NCI-H1417 treated with DMSO at 0.1 percent for 48 hours (cell line): ENCODE results near the gene PRKACG.
"Not testable (repeated sequence)": the region's sequence is repeated elsewhere in the genome, so short reads cannot be mapped to it uniquely, and the experiment has no call there.

ENCODE experiments used
- DNase-seq: peaks from one replicate; lab custom pipeline; 2025; lab: John Stamatoyannopoulos, UW

Gene PRKACG

DNA sequence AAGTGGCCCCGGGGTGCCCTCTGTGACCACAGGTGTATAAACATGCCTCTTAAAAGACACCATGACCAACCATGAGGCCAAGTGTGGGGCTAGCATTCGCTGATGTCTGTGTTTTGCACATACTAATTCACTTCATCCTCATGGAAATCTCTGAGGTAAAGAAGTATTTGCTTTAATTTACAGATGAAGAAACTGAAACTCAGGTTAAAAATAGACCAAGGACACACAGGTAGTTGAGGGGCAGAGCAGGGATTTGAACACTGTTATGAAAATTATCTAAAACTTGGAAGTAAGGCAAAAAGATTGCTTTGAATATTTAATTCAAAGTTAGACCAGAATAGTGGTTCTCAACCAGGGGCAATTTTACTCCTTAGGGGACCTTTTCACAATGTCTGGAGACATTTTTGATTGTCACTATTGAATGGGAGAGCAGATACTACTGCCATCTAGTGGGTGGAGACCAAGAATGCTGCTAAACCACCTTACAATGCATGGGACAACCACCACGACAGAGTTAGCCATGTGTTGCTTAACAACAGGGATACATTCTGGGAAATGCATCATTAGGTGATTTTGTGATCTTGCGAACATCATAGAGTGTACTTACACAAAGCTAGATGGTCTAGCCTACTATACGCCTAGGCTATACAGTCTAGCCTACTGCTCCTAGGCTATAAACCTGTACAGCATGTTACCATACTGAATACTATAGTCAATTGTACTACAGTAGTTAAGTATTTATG lies 13.6 kb upstream of the PRKACG start:
- DNase-seq: peak; percentile 0

DNA sequence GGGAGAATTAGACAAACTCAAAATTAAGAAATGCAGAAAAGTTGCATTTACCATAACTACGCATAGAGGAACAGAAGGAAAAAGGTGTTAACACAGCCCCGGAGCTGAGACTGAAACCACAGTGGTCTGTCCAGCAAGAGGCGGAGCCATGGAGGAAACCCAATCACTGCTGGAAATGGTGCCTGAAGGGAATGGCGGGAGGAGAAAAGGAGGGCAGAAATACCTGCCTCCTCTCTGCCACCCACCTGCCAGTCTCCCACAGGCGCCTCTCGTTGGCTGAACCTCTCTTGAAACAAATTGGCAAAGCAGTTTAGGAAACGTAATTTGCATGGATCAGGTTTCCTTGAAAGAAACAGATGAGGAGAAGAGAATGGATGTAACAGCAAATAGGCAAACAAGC lies 9.7 kb upstream of the PRKACG start:
- no peak for DNase-seq

DNA sequence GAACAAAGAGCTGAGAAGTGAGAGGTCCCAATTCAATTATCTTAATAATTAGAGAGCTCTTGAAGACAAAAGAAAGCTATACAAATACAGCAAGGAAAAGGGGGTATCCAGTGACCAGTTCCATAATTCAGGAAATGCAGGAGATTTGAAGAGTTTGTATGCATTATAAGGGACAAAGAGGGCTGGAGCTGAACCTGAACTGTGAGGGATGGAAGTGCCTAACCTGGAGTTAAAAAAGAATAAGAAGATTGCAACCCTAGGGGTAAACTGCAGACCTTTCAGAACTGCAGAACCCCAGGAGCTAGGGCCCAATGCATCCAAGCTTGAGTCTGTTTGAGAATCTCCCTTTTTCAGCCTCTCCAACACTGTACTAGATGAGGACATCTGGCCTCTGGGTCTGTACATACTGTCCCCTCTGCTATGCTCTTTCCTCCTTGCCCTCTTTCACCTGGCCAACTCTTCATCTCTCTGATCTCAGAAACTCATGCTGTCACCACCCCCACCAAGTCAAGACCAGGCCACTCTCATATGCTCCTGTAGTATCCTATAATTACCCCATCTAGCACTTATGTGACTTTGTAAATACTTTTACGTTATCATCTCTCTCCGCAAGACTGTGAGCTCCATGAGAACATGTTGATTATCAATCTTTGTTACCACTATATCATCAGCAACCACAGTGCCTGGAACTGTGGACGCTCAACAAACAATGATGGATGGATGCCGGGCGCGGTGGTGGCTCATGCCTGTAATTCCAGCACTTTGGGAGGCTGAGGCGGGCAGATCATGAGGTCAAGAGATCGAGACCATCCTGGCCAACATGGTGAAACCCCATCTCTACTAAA lies 6.6 kb upstream of the PRKACG start:
- no peak for DNase-seq

DNA sequence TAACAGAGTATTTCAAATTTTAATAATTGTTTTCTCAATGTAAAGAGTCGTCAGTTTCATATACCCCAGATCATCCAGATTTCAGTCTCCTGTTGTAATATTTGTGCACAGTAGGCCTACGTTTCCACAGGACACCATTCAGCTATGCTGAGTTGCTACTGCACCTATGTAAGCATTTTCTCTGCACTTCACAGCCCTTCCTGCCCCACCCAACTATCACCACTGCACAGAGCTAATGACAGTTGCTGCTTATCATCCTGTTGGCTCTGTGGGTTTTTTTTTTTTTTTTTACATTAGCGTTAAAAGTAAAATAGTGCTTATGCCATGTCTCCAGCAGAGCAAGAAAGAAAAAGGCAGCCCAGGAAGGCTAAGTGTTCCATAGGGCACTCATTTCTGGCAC lies 5.9 kb upstream of the PRKACG start:
- no peak for DNase-seq

DNA sequence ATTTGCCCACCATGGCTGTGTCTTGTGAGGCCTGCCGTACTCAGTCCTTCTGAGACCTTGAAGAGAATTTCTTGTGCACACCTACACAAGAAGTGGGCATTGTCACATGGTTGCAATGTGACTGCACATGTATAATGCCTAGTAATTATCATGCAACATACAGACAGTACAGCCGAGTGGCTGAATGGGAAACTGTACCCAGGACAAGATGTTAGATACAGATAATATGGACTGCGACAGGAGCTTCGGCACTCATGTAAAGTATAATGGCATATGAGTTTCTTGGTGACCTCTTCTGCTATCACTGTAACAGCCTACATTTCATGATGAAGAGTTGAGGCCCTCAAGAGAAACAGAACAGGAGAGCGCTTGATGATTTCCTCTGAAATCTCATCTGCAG lies 4.8 kb upstream of the PRKACG start:
- no peak for DNase-seq

DNA sequence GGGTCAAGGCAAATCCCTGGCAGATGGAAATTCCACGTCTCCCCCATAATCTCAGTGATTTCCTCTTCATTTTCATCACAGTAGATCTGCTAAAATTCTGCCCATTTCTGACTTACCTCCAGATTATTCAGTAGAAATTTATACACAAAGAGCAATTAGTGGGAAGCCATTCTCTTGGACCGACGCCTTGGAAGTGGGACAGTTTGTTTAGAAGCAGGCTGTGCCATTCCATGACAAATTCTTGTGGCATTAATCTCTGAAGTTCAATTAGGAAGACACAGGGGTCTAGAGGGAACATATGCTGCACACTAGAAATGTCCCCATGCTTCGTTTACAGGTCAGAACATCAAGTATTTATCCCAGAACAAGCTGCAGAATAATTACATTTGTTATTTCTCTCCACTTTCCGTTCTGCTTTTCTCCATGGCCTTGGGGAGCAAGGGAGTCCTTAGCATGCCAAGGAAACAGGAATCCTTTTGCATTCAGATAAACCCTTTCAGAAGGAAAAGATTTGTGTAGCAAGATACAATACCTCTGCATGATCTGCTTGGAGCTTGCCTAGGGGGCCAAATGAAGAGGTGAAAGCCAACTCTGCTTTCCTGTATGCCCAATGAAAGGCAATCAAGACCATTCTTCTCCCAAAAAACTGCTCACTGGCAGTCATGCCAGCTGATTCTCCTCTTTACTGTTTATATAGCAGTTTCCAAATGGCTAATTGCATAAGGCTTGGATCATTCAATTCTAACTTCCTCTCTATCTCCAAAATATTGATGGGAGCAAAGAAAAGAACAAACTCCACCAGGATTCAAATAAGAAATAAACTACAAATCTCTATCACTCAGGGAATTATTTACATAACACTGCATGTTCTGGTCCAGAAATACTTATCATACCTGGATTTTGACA lies 2.5 kb upstream of the PRKACG start:
- DNase-seq: no peak

DNA sequence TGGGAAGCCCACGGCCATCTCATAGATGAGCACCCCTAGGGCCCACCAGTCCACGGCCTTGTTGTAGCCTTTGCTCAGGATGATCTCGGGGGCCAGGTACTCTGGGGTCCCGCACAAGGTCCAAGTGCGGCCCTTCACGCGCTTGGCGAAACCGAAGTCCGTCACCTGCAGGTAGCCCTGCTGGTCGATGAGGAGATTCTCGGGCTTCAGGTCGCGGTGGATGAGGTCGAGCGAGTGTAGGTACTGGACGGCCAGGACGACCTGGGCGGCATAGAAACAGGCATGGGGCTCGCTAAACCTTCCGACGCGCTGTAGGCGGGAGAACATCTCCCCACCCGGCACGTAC lies 558 bp downstream of the PRKACG start:
- no peak for DNase-seq

DNA sequence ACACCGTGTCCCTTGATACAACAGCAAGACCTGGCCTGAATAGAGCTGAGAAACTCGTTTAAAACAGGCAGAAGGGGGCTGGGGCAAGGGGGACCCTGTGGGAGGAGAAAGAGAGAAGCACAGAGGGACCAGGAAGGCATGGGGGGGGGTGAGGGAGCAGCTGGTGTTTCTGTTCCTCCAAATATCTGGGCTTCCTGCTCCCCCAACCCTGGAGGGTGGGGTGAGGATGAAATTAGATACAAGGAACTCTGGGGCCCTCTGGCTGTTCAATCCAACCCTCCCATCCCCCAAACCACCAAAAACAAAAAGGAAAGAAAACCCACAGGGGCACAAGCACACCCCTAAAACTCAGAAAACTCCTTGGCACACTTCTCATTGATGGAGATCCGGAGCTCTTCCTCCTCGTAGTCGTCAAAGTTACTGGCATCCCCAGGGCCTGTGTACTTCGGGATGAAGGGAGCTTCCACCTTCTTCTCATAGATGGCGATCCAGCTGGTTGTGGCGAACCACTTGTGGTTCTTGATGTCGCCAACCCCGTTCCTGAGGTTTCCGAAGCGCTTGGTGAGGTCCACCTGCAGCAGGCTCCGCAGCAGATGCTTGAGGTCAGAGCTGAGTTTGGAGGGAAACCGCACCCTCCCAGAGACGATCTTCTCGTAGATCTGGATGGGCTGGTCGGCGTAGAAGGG lies 1.1 kb downstream of the PRKACG start:
- DNase-seq: no peak

DNA sequence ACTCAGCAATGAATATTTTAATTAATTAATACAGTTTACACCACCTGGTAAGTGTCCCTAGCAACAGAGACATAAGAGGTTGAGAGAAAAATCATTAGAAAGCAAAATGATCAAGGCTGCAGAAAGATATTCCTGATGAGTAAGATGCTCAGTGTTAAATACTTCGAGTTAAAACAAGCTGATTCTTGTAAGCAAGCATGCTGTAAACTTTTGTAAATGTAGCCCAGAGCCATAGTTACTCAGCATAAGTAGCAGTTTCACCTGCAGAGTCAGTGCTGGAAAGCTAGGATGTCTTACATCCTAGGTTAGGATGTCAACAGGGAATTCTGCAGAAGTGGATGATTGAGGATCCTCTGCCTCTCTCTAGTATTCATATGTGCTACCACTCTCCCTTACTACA lies 4.2 kb downstream of the PRKACG start:
- no peak for DNase-seq

DNA sequence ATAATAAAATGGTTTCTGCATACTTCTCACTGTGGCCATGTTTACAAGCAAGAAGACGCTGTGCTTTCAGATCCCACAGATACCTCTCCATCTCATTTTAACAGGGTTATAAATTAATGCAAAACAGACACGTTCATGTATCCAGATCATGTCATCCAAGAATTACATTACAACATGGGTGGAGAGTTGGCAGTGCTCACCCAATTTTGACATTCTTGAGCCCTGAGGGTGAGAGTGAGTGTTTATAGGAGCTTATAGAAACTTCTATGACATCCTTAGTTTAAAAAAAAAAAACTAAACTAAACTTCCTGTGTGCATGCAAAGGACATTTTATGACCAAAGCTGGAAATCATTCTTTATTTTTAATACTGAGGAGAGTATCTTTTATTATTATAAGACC lies 9.1 kb downstream of the PRKACG start:
- DNase-seq: no peak

DNA sequence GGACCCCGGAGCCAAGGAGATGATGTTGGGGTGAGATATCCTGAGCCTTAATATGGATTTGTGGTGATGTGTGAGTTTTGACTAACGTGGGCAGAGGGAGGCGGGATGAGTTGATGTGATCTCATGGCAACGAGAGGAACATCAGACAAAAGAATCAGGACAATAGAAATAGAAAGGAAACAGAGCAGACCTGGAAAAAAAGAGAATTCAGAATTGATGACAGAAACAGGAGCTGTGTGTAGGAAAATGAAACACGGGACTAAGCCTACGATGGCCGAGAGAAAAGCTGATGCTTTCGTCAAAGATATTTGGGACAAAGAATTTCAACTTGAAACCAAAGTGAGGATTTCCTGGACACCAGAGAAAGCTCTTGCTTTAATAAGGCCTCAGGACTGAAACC lies 10.9 kb downstream of the PRKACG start:
- no peak for DNase-seq

DNA sequence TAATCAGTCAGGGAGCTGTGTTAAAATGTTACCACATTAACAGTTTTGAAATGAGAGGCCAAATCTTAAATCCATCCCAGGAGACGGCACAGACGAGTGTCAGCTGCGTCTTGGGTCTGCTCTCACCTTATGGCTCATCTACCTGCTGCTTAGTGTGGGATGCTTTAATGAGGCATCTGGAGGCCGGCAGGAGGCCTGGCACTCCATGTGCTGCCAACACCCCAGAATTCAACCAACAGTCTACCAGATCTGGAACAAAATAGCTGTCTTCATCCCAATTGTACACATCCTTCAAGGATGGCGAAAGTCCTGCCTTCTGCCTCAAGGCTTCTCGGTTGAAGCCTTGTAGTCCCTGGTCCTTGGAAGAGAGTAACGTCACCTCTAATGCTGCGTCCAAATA lies 12.0 kb downstream of the PRKACG start:
- no peak for DNase-seq

DNA sequence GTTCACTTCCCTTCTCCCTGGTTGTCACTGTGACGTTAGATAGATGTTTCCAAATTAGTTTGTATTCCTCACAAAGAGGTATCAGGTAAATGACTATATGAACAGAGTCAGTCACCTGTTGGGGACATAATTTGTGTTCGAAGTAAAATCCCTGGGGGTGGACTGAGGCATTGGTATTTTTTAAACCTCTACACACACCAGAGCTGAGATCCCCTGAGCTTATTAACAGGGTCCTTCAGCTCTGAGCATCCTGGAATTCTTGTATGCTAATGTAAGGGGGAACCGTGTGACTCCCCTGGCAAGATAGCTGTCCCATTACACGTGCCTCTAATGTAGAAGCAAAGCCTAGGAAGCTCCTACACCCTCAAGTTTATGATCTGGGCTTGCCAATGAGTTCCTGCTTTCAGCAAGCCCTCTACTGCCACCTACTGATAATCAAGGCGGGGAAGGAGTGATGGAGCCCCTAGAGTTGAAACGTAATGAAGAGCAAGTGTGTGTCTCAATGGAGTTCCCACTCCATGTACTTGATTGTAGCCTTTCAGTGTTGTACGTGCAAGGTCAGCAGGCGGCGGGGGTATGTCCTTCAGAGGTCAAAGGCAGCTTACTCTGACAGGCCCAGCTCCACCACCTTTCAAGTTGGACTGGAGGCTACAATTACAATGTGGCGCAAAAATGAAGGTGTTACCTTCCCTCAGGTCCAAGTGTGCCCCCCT lies 14.4 kb downstream of the PRKACG start:
- DNase-seq: peak; percentile 28

DNA sequence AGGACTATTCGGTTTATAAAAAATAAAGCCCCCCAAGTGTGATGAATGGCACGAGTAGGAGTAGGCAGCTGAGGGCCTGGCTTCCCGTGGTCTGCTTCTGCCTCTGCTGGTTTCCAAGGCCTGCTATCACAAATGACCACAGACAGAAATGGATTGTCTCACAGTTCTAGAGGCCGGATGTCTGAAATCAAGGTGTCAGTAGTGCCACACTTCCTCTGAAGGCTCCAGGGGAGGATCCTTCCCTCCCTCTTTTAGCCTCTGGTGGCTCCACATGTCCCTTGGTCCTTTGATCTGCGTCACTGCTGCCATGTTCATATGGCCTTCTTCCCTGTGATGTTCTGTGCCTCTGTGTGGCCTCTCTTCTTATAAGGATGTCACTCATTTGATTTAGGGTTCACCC lies 15.1 kb downstream of the PRKACG start:
- DNase-seq: no peak

DNA sequence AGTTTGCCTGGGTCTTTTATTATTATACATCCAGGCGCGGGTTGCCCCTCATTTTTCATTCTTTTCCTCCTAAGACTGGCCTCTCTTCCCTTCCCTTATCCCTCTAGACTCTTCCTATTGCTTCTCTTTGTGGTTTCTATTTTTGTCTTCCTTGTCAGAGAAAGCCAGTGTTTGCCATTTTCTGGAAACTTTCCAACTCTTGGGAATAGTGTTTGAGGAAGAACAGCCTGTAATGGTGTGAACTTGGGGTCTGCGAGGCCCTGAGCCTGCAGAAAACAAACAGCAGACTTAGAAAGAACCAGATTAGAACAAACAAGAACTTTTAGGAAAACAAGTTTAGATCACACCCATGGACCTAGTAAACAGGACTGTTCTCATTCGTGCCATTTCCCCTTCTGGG lies 15.5 kb downstream of the PRKACG start:
- DNase-seq: no peak

DNA sequence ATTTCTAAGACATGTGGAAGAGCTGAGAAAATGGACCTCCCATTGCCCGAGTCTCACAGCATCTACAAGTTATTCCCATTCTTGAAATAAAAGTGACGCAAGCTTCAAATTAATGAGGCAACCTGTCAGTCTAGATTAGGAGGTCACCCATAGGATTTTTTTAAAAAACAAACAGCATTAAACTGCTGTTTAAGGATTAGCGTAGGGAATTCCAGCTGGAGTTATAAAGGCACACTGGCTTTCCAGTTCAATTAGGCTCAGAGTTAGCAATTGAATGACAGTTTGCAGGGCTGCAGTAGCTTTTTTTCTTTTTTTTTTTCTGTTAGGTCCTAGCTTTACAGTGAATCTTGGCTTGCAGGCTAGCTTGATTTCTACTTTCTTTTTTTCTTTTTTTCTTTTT lies 16.2 kb downstream of the PRKACG start:
- DNase-seq: no peak

DNA sequence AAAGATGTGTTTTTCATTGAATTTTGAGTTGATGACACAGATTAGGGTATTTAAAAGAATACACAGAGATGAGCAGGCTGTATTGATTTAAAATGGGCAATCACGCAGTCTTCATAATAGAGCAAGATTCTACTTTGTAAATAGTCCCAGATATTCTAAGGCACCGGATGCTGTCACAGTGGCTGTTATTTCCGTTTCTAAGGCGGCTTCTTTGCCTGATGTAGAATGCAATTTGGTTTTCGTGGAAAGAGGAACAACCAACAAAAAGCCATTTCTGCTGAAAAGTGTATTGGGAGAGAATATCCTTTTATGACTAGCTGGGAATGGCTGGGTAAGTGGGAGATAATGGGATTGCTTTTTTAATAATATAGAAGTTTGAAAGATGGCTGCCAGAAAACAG lies 17.5 kb downstream of the PRKACG start:
- no peak for DNase-seq

DNA sequence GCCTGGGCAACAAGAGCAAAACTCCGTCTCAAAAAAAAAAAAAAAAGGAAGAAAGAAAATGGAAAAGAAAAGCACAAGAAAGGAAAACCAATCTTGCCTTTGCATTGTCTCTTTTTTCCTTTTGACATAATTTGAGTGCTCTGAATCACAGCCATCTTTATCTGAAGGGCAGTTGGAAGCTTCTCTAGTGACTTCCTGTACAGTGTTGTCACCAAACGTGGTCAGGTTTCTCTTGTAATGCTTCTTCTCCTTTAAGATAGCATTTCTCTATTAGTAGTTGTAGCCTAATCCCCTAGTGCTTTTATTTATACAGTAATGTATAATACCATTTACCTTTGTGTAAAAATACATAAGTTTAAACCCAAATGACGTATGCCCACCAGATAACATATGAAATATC lies 18.1 kb downstream of the PRKACG start:
- DNase-seq: no peak

DNA sequence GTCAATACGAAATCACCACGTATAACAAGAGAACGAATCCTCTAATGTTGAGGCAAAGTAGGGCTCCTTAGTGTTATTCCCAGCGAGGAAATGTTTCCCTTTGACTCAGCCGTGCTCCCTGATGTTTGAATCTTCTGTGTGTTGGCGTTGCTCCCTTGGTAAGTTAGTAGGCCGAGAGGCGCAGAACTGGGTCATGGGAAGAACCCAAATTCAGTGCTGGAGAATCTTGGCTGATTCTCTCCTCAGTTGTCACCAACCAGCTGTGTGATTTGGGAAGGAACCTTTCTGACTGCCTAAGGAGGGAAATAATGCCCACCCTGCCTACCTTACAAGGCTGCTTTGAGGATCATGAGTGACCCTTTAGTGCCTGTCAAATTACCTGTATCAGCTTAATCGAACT lies 22.5 kb downstream of the PRKACG start:
- DNase-seq: no peak

DNA sequence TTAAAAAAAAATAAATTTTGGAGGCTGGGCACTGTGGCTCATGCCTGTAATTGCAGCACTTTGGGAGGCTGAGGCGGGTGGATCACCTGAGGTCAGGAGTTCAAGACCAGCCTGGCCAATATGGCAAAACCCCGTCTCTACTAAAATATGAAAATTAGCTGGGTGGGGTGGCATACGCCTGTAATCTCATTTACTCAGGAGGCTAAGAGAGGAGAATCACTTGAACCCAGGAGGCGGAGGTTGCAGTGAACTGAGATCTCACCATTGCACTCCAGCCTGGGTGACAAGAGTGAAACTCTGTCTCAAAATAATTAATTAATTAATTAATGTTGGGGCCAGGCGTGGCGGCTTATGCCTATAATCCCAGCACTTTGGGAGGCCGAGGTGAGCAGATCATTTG lies 27.0 kb downstream of the PRKACG start:
- not testable (repeated sequence) for DNase-seq
